Left ventricle myocardium inferior (tissue), 1 donor: ENCODE data around the gene METRNL. TPM values are rescaled to one million over a fixed set of nuclear protein-coding genes. Genes with fewer than 3 reads are reported as not detected.

Source experiments
- DNase-seq: peaks from one replicate; pipeline ENCODE4 v3.0.0-alpha.2; 2020
- H3K27ac ChIP-seq: fragments of 200-600 bp; replicated peaks from 2 replicates; pipeline ENCODE4 v1.8.0; 2021
- H3K27me3 ChIP-seq: fragments of 200-600 bp; 2 replicates; pipeline ENCODE4 v1.8.0; 2021; ENCODE audit warnings: low read depth
- H3K36me3 ChIP-seq: fragments of 200-600 bp; 2 replicates; pipeline ENCODE4 v1.8.0; 2021
- H3K4me1 ChIP-seq: fragments of 200-600 bp; 2 replicates; pipeline ENCODE4 v1.8.0; 2021
- H3K4me3 ChIP-seq: fragments of 200-600 bp; 2 replicates; pipeline ENCODE4 v1.8.0; 2021; ENCODE audit warnings: mild to moderate bottlenecking, moderate library complexity
- H3K9me3 ChIP-seq: fragments of 200-600 bp; replicated peaks from 2 replicates; pipeline ENCODE4 v1.8.0; 2021
- intact Hi-C: fragments of 100-400 bp; cut with micrococcal nuclease; formaldehyde crosslinking; loops from one replicate; pipeline ENCODE4 v1.11.0; 2022
- total RNA-seq: library from RNA; stranded (reverse); fragmentation: NEBNext Ultra II Directional; extraction: Animal tissue kit (Norgen Biotek cat#: 25700); gene quantifications from one replicate; pipeline ENCODE4 v1.2.1, GENCODE V29; 2021
- TF ChIP-seq, protein P1 (sequence below): fragments of 200-600 bp; IDR thresholded peaks from 2 replicates; pipeline ENCODE4 v1.8.0; 2021; ENCODE audit warnings: antibody characterized with exemption, mild to moderate bottlenecking, borderline replicate concordance
- donor health status: DM: no; HTN: yes; CAD: no; lungs with severe emphysema.

Gene METRNL
- total RNA-seq, 1 donor from 2014 or later = 75.2 TPM

DNA sequence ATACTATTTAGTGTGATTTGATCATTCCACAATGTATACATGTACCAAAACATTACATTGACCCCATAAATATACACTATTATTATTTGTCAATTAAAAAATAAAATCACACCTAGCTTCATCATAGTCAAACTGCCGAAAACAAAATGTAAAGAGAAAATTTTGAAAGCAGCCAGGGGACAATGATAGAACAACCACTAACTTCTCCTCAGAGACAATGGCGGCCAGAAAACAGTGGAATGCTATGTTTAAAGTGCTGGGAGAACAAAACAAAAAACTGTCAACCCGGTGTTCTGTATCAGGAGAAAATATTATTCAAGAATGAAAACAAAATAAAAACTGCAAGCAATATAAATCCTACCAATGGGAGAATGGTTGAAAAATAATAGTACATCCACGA is 63.2 kb downstream of the METRNL start:
- H3K36me3 ChIP-seq = no peaks in the 10 kb centered on the region
- H3K27ac ChIP-seq = no peak overlapping the region
- intact Hi-C loops = no loop called here
- H3K4me1 ChIP-seq = peaks cover 12% of the 10 kb centered on the region
- DNase-seq = no peak
- peaks cover 8% of the 10 kb centered on the region for H3K9me3 ChIP-seq
- H3K27me3 ChIP-seq = peaks cover 5% of the 10 kb centered on the region
- TF ChIP-seq, protein P1, sequence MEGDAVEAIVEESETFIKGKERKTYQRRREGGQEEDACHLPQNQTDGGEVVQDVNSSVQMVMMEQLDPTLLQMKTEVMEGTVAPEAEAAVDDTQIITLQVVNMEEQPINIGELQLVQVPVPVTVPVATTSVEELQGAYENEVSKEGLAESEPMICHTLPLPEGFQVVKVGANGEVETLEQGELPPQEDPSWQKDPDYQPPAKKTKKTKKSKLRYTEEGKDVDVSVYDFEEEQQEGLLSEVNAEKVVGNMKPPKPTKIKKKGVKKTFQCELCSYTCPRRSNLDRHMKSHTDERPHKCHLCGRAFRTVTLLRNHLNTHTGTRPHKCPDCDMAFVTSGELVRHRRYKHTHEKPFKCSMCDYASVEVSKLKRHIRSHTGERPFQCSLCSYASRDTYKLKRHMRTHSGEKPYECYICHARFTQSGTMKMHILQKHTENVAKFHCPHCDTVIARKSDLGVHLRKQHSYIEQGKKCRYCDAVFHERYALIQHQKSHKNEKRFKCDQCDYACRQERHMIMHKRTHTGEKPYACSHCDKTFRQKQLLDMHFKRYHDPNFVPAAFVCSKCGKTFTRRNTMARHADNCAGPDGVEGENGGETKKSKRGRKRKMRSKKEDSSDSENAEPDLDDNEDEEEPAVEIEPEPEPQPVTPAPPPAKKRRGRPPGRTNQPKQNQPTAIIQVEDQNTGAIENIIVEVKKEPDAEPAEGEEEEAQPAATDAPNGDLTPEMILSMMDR = no peak
- H3K4me3 ChIP-seq = no peak overlapping the region

DNA sequence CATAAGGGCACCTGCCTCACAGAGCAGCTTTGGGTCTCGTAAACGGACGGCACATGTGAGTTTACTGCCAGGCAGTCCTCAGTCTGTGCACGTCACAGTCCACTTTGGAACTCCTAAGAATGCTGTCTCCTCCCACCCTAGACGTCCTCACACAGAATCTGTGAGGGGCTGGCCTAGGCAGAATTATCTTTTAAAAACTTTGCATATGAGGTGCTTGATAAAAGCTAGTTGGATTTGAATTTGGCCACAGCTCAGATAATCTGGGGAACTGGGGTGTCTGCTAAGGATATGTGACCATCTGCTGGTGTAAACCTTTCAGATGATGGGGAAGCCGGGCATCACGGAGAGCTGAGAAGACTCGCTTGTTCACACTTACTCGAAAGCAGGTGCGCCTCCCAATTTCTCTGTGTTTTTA is 64.4 kb downstream of the METRNL start:
- intact Hi-C loops = no loop called here
- Histone ChIP-seq H3K9me3 (peaks cover 8% of the 10 kb centered on the region), H3K4me1 (peaks cover 12% of the 10 kb centered on the region), H3K27me3 (no peaks in the 10 kb centered on the region), H3K27ac (no peak overlapping the region), H3K36me3 (no peaks in the 10 kb centered on the region), H3K4me3 (no peak overlapping the region)
- TF ChIP-seq, protein P1 = no peak
- DNase-seq = no peak

Other genes with a start within 250 kb of the METRNL start
- gene ZNF750, start 239.6 kb upstream of the METRNL start, total RNA-seq = not detected